Esophagus squamous epithelium (tissue), 5 donors: ENCODE measurements around the gene RAB37. TPM values are rescaled to one million over a fixed set of nuclear protein-coding genes. Genes with fewer than 3 reads are reported as not detected.

Source experiments
- DNase-seq: peaks from one replicate; lab custom pipeline; 2025; lab: John Stamatoyannopoulos, UW
- H3K27ac ChIP-seq, 4 donors: fragments of 200-600 bp; sonication (generic); one replicate each; pipeline ENCODE4 v1.5.1; 2016 to 2019; ENCODE audit warnings: mild to moderate bottlenecking in 1 of 4
- H3K27me3 ChIP-seq, 4 donors: fragments of 200-600 bp; sonication (generic); 1 replicate in 3 of 4; 2 replicates in 1 of 4; pipeline versions ENCODE4 v1.5.1 to v1.6.0; 2017 to 2021; ENCODE audit warnings: antibody characterized with exemption in 1 of 4
- H3K36me3 ChIP-seq, 3 donors: fragments of 200-600 bp; sonication (generic); one replicate each; pipeline ENCODE4 v1.5.1; 2016 to 2019
- H3K4me1 ChIP-seq, 3 donors: fragments of 200-600 bp; sonication (generic); one replicate each; pipeline ENCODE4 v1.5.1; 2017 to 2019
- H3K4me3 ChIP-seq, 4 donors: fragments of 200-600 bp; sonication (generic); 1 replicate in 3 of 4; 2 replicates in 1 of 4; pipeline ENCODE4 v1.5.1; 2016 to 2019; ENCODE audit warnings: mild to moderate bottlenecking in 2 of 4, moderate library complexity in 1 of 4
- H3K9me3 ChIP-seq, 3 donors: fragments of 200-600 bp; sonication (generic); one replicate each; pipeline ENCODE4 v1.5.1; 2016 to 2019
- POLR2A ChIP-seq, 4 donors: fragments of 450-650 bp; IDR thresholded peaks; one replicate each; pipeline ENCODE4 v1.6.1; 2017; ENCODE audit warnings: antibody characterized with exemption in 4 of 4, mild to moderate bottlenecking in 4 of 4, moderate library complexity in 3 of 4
- WGBS, 2 donors: methylation state at CpG; one replicate each; pipeline ENCODE4 v1.1.5; 2018; 5-methylcytosine and 5-hydroxymethylcytosine counted together
- intact Hi-C: fragments of 100-400 bp; cut with DNase I; formaldehyde crosslinking; loops from one replicate; pipeline ENCODE4 v1.15.0; 2022
- total RNA-seq, 4 donors: library from RNA; depleted of rRNA; stranded (reverse); fragments of >200 nt; gene quantifications; one replicate each; pipeline ENCODE4 v1.1.0, GENCODE V29; 2016
- TF ChIP-seq, protein P1 (sequence below), 6 experiments: fragments of 450-650 bp in 4 of 6; fragments of 200-600 bp in 2 of 6; sonication (generic) in 2 of 6; IDR thresholded peaks; one replicate each; pipeline ENCODE4 v1.5.1; 2016 to 2019; ENCODE audit warnings: antibody characterized with exemption in 6 of 6, mild to moderate bottlenecking in 4 of 6, moderate library complexity in 4 of 6
- donor health status: DM: yes; HTN: yes; CAD: no.

The RAB37 gene, protein sequence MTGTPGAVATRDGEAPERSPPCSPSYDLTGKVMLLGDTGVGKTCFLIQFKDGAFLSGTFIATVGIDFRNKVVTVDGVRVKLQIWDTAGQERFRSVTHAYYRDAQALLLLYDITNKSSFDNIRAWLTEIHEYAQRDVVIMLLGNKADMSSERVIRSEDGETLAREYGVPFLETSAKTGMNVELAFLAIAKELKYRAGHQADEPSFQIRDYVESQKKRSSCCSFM
- total RNA-seq, result 1 to 10 TPM in 2 of 4 donors, under 1 TPM in 1, not detected in 1; 0.44 to 3.2 (median 1.6) TPM

GRCh38 chr17:74736513-74737298 is at the start of gene RAB37:
RAB37 (plus strand) TSS chr17:74737256; CDS start chr17:74737273, 17 bp downstream.
- Histone ChIP-seq H3K4me1 (peaks cover 20 to 37% (median 25%) of the 10 kb centered on the region in 3 donors), H3K27me3 (peaks cover 0 to 86% (median 7%) of the 10 kb centered on the region in 4 donors), H3K36me3 (no peaks in the 10 kb centered on the region), H3K4me3 (peak within 1 kb of the TSS; percentile 16 to 66 (median 36)), H3K27ac (peak within 1 kb of the TSS in 3 of 4 donors; percentile 3 to 67 (median 64)), H3K9me3 (no peaks in the 10 kb centered on the region)
- intact Hi-C loops, result no loop called here
- DNase-seq, result no peak
- TF ChIP-seq POLR2A (IDR thresholded peaks at IDR 0.05), result no peak
- TF ChIP-seq, protein P1, sequence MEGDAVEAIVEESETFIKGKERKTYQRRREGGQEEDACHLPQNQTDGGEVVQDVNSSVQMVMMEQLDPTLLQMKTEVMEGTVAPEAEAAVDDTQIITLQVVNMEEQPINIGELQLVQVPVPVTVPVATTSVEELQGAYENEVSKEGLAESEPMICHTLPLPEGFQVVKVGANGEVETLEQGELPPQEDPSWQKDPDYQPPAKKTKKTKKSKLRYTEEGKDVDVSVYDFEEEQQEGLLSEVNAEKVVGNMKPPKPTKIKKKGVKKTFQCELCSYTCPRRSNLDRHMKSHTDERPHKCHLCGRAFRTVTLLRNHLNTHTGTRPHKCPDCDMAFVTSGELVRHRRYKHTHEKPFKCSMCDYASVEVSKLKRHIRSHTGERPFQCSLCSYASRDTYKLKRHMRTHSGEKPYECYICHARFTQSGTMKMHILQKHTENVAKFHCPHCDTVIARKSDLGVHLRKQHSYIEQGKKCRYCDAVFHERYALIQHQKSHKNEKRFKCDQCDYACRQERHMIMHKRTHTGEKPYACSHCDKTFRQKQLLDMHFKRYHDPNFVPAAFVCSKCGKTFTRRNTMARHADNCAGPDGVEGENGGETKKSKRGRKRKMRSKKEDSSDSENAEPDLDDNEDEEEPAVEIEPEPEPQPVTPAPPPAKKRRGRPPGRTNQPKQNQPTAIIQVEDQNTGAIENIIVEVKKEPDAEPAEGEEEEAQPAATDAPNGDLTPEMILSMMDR (IDR thresholded peaks at IDR 0.05), result peak; percentile 20 to 60 (median 46)
- 18% methylated on average over 8 of the region's 67 CpGs; no CpG with 5 or more reads in 1 of the 2 donors for WGBS, 2 donors

DNA sequence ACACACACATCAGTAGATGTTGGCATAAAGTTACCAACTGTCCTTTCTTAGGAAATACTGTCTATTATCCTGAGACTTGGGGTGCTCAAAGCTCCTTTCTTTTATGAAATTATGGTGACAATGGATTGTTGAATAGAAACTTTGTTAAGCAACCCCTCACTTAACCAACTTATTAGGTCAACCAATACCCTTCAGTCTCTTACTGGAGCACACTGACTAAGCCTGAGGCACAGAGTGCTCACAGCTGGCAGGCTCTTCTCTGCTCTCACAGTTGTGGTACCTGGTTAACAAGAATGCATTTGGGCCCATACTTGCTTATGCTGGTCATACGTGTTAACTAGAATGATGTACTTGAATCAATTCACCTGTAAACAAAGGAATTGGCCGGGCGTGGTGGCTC is 49.2 kb upstream of the RAB37 start:
- H3K4me1 ChIP-seq, result no peaks in the 10 kb centered on the region
- TF ChIP-seq, protein P1 (IDR thresholded peaks at IDR 0.05), result no peak
- TF ChIP-seq POLR2A (IDR thresholded peaks at IDR 0.05), result no peak
- no peak overlapping the region for H3K4me3 ChIP-seq
- H3K36me3 ChIP-seq, result no peaks in the 10 kb centered on the region
- intact Hi-C loops, result no loop called here
- WGBS, 2 donors, result 0 to 80% methylated on average over 1 to 3 of the region's 3 CpGs
- no peak for DNase-seq
- H3K27ac ChIP-seq, result no peak overlapping the region
- no peaks in the 10 kb centered on the region for H3K9me3 ChIP-seq
- peaks cover 0 to 33% (median 0%) of the 10 kb centered on the region in 4 donors for H3K27me3 ChIP-seq

DNA sequence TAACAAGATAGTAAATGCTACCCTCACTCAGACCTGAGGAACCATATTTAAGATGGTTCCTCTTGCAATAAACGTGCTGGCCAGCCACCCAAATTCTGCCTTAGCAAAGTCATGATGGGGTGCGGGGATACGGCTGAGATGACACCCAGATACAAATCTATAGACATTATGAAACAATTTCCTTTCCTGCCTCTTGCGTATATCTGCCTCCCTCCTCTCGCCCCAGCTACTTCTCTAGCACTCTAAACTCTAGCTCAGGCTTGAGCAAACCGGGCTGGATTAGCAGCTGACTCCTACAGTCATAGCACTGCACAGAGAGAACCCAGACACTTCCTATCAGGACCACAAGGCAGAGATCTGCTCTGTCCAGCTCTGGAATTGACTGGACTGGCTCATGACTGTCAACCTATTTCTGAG is 46.6 kb upstream of the RAB37 start:
- 60 to 68% methylated on average over 5 to 6 of the region's 6 CpGs for WGBS, 2 donors
- Histone ChIP-seq H3K4me3 (no peak overlapping the region), H3K4me1 (no peaks in the 10 kb centered on the region), H3K36me3 (no peaks in the 10 kb centered on the region), H3K27ac (peak overlapping the region in 1 of 4 donors; percentile 3), H3K9me3 (no peaks in the 10 kb centered on the region), H3K27me3 (peaks cover 0 to 42% (median 0%) of the 10 kb centered on the region in 4 donors)
- no peak for DNase-seq
- TF ChIP-seq, protein P1 (IDR thresholded peaks at IDR 0.05), result no peak
- no peak for TF ChIP-seq POLR2A (IDR thresholded peaks at IDR 0.05)
- intact Hi-C loops, result no loop called here

- DNase-seq, result no peak
- TF ChIP-seq POLR2A (IDR thresholded peaks at IDR 0.05), result no peak
- TF ChIP-seq, protein P1 (IDR thresholded peaks at IDR 0.05), result no peak
- 34 to 51% methylated on average over 7 to 8 of the region's 8 CpGs for WGBS, 2 donors
- intact Hi-C loops, result no loop called here
- Histone ChIP-seq H3K27me3 (peaks cover 0 to 47% (median 0%) of the 10 kb centered on the region in 4 donors), H3K4me1 (no peaks in the 10 kb centered on the region), H3K4me3 (no peak overlapping the region), H3K36me3 (no peaks in the 10 kb centered on the region), H3K27ac (no peak overlapping the region), H3K9me3 (no peaks in the 10 kb centered on the region)
Measured at GRCh38 chr17:74691151-74691550, 45.9 kb upstream of the RAB37 start.

DNA sequence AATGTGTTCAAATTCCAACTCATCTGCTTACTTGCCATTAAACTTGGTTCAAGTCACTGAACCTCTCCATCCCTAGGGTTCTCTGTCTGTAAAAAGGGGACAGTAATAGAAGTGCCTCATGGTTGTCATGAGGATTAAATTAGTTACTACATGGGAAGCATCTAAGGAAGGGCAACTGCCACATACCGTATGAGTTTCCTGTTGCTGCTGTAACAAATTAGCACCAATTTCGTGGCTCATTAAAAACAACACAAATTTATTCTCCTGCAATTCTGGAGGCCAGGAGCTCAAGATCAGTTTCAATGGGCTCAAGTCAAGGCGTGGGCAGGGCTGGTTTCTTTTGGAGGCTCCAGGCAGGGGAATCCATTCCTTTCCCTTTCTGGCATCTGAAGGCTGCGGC is 43.0 kb upstream of the RAB37 start:
- intact Hi-C loops, result no loop called here
- Histone ChIP-seq H3K4me3 (no peak overlapping the region), H3K36me3 (no peaks in the 10 kb centered on the region), H3K27me3 (peaks cover 0 to 52% (median 0%) of the 10 kb centered on the region in 4 donors), H3K9me3 (no peaks in the 10 kb centered on the region), H3K4me1 (no peaks in the 10 kb centered on the region), H3K27ac (no peak overlapping the region)
- TF ChIP-seq POLR2A (IDR thresholded peaks at IDR 0.05), result no peak
- TF ChIP-seq, protein P1 (IDR thresholded peaks at IDR 0.05), result no peak
- DNase-seq, result no peak
- WGBS, 2 donors, result 73 to 87% methylated on average over 4 of the region's 4 CpGs
